Esophagus squamous epithelium (tissue), 5 donors: ENCODE data around the gene FAM120B. TPM values are rescaled to one million over a fixed set of nuclear protein-coding genes. Genes with fewer than 3 reads are reported as not detected.

ENCODE experiments used
- DNase-seq: peaks from one replicate; lab custom pipeline; 2025; lab: John Stamatoyannopoulos, UW
- H3K27ac ChIP-seq, 4 donors: fragments of 200-600 bp; sonication (generic); one replicate each; pipeline ENCODE4 v1.5.1; 2016 to 2019; ENCODE audit warnings: mild to moderate bottlenecking in 1 of 4
- H3K27me3 ChIP-seq, 4 donors: fragments of 200-600 bp; sonication (generic); 1 replicate in 3 of 4; 2 replicates in 1 of 4; pipeline versions ENCODE4 v1.5.1 to v1.6.0; 2017 to 2021; ENCODE audit warnings: antibody characterized with exemption in 1 of 4
- H3K36me3 ChIP-seq, 3 donors: fragments of 200-600 bp; sonication (generic); one replicate each; pipeline ENCODE4 v1.5.1; 2016 to 2019
- H3K4me1 ChIP-seq, 3 donors: fragments of 200-600 bp; sonication (generic); one replicate each; pipeline ENCODE4 v1.5.1; 2017 to 2019
- H3K4me3 ChIP-seq, 4 donors: fragments of 200-600 bp; sonication (generic); 1 replicate in 3 of 4; 2 replicates in 1 of 4; pipeline ENCODE4 v1.5.1; 2016 to 2019; ENCODE audit warnings: mild to moderate bottlenecking in 2 of 4, moderate library complexity in 1 of 4
- H3K9me3 ChIP-seq, 3 donors: fragments of 200-600 bp; sonication (generic); one replicate each; pipeline ENCODE4 v1.5.1; 2016 to 2019
- POLR2A ChIP-seq, 4 donors: fragments of 450-650 bp; IDR thresholded peaks; one replicate each; pipeline ENCODE4 v1.6.1; 2017; ENCODE audit warnings: antibody characterized with exemption in 4 of 4, mild to moderate bottlenecking in 4 of 4, moderate library complexity in 3 of 4
- WGBS, 2 donors: methylation state at CpG; one replicate each; pipeline ENCODE4 v1.1.5; 2018; 5-methylcytosine and 5-hydroxymethylcytosine counted together
- intact Hi-C: fragments of 100-400 bp; cut with DNase I; formaldehyde crosslinking; loops from one replicate; pipeline ENCODE4 v1.15.0; 2022
- total RNA-seq, 4 donors: library from RNA; depleted of rRNA; stranded (reverse); fragments of >200 nt; gene quantifications; one replicate each; pipeline ENCODE4 v1.1.0, GENCODE V29; 2016
- TF ChIP-seq, protein P1 (sequence below), 6 experiments: fragments of 450-650 bp in 4 of 6; fragments of 200-600 bp in 2 of 6; sonication (generic) in 2 of 6; IDR thresholded peaks; one replicate each; pipeline ENCODE4 v1.5.1; 2016 to 2019; ENCODE audit warnings: antibody characterized with exemption in 6 of 6, mild to moderate bottlenecking in 4 of 6, moderate library complexity in 4 of 6
- donor health status: DM: yes; HTN: yes; CAD: no.

The FAM120B gene
- total RNA-seq, 4 donors from 2014 or later: 8.4 to 25.6 (median 12.9) TPM

DNA sequence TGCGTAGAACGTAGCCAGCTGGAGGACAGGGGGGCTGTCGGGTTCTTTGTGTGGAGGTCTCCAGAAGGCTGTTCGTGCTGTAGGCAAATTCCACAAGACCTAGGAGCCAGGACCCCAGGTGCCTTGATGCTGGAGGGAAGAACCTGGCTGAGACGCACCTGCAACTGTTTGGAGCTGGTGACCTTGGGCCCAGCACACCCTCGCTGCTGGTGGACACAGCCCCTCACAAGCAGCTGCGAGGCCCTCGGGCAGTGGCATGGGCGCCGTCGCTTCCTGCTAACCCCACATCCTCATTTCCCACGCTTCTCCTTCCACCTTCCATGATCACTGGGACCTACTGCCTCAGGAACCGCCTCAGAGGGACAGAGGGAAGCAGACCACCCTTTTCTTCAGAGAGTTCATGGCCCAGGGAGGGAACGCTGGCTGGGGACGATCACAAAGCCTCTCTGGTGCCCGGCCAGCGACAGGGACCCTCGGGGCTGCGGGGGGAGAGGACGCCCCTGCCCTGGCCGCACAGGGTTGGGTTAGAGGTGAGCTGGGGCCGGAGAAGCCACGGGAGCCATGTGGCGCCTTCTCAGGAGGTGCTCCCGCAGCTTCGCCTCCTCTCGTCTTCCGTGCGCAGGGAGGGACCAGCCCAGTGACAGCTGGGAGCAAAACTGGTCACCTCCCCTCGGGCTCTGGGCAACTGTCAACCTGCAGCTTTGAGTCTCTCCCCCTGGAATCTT, 34.1 kb upstream of the FAM120B start:
- Histone ChIP-seq H3K4me1 (peaks cover 0 to 32% (median 18%) of the 10 kb centered on the region in 3 donors), H3K9me3 (no peaks in the 10 kb centered on the region), H3K27ac (no peak overlapping the region), H3K27me3 (peaks cover 0 to 47% (median 0%) of the 10 kb centered on the region in 4 donors), H3K36me3 (no peaks in the 10 kb centered on the region), H3K4me3 (peak overlapping the region in 3 of 4 donors; percentile 3 to 41 (median 17))
- no peak for DNase-seq
- intact Hi-C loops: no loop called here
- 81 to 93% methylated on average over 14 to 15 of the region's 30 CpGs for WGBS, 2 donors
- TF ChIP-seq POLR2A (IDR thresholded peaks at IDR 0.05): no peak
- TF ChIP-seq, protein P1, sequence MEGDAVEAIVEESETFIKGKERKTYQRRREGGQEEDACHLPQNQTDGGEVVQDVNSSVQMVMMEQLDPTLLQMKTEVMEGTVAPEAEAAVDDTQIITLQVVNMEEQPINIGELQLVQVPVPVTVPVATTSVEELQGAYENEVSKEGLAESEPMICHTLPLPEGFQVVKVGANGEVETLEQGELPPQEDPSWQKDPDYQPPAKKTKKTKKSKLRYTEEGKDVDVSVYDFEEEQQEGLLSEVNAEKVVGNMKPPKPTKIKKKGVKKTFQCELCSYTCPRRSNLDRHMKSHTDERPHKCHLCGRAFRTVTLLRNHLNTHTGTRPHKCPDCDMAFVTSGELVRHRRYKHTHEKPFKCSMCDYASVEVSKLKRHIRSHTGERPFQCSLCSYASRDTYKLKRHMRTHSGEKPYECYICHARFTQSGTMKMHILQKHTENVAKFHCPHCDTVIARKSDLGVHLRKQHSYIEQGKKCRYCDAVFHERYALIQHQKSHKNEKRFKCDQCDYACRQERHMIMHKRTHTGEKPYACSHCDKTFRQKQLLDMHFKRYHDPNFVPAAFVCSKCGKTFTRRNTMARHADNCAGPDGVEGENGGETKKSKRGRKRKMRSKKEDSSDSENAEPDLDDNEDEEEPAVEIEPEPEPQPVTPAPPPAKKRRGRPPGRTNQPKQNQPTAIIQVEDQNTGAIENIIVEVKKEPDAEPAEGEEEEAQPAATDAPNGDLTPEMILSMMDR (IDR thresholded peaks at IDR 0.05): no peak

DNA sequence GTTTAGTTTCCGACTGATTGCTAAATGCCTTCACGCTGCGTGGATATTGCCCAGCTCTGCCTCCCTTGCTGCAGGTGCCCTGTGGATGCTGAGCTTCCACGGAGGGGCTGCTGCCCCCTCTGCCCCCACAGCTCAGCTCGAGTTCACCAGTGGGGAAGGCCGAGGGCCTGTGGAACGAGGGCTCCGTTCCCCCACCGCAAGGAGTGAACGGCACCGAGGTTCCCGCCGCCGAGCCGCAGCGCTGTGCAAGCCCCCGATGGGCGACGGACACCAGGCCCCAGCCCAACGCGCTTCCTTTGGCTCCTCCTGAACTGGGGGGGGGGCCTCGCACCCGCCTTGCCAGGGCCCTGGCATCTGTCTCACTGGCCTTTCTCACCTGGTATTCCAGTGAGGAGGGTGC, 33.4 kb upstream of the FAM120B start:
- no peak overlapping the region for H3K4me3 ChIP-seq
- no peak for DNase-seq
- H3K9me3 ChIP-seq: no peaks in the 10 kb centered on the region
- H3K4me1 ChIP-seq: peaks cover 0 to 38% (median 18%) of the 10 kb centered on the region in 3 donors
- WGBS, 2 donors: 98 to 100% methylated on average over 6 to 9 of the region's 23 CpGs
- H3K27me3 ChIP-seq: peaks cover 0 to 44% (median 0%) of the 10 kb centered on the region in 4 donors
- H3K36me3 ChIP-seq: no peaks in the 10 kb centered on the region
- TF ChIP-seq, protein P1 (IDR thresholded peaks at IDR 0.05): no peak
- no peak for TF ChIP-seq POLR2A (IDR thresholded peaks at IDR 0.05)
- intact Hi-C loops: no loop called here
- H3K27ac ChIP-seq: no peak overlapping the region

DNA sequence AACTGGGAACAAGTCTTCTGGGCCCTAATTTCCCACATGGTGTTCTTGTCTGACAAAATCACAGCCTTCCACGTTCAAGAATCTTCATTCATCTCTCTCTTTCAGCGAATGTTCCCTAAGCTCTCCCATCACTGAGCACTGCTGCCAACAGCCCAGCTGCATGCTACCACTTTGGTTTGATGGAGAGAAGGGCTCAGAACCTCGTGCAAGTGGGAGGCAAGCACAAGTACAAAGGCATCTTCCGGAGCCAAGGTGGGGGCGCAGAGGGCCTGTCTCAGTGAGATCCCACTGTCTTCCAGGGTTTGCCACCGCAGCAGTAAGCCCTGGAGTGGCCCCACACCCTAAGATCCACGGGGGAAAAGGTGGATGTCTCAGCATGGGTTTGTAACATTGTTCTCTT, 32.9 kb upstream of the FAM120B start:
- peaks cover 0 to 41% (median 18%) of the 10 kb centered on the region in 3 donors for H3K4me1 ChIP-seq
- WGBS, 2 donors: 86 to 87% methylated on average over 3 to 4 of the region's 7 CpGs
- intact Hi-C loops: no loop called here
- DNase-seq: no peak
- no peaks in the 10 kb centered on the region for H3K36me3 ChIP-seq
- H3K9me3 ChIP-seq: no peaks in the 10 kb centered on the region
- no peak overlapping the region for H3K4me3 ChIP-seq
- no peak overlapping the region for H3K27ac ChIP-seq
- no peak for TF ChIP-seq POLR2A (IDR thresholded peaks at IDR 0.05)
- TF ChIP-seq, protein P1 (IDR thresholded peaks at IDR 0.05): no peak
- peaks cover 0 to 39% (median 0%) of the 10 kb centered on the region in 4 donors for H3K27me3 ChIP-seq

DNA sequence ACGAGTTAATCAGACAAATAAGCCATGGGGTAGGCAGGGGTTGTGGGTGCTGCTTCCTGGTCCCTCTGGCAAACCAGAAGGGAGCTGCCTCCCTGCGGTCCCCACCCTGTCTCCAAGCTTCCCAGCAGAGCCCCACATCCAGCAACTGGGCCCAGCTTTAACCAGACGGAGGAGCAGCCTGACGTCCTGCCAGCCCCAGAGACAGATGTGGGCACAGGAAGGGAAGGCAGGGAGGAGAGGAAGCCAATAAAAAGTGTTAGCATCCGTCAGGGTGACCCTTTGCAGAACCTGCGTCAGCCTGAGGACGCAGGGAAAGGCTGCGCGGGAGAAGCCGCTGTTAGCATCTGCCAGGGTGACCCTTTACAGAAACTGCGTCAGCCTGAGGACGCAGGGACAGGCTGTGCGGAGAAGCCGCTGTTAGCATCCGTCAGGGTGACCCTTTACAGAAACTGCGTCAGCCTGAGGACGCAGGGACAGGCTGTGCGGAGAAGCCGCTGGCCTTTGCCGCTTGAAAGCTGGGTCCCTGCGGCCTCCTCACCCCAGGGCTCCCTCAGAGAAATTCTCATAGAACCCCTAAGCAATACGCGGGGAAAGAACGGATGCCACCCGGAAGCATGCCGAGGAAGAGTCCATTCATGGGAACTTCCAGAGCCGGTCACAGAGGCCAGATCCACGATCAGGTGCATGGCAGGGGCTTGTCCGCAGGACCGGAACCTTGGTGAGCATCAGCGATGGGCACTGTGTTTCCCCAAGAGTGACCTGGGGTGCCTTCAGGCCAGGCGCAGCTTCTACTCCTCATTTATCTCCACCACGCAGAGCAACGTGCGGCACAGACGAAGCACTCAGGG, 31.6 kb upstream of the FAM120B start:
- no peak for DNase-seq
- intact Hi-C loops: no loop called here
- no peak for TF ChIP-seq POLR2A (IDR thresholded peaks at IDR 0.05)
- TF ChIP-seq, protein P1 (IDR thresholded peaks at IDR 0.05): no peak
- Histone ChIP-seq H3K4me3 (no peak overlapping the region), H3K27me3 (peaks cover 0 to 37% (median 0%) of the 10 kb centered on the region in 4 donors), H3K27ac (no peak overlapping the region), H3K4me1 (peaks cover 5 to 45% (median 28%) of the 10 kb centered on the region in 3 donors), H3K36me3 (no peaks in the 10 kb centered on the region), H3K9me3 (no peaks in the 10 kb centered on the region)
- WGBS, 2 donors: 88 to 94% methylated on average over 31 of the region's 36 CpGs
